ENCODE data around the gene FNBP1. TPM values are rescaled to one million over a fixed set of nuclear protein-coding genes. Genes with fewer than 3 reads are reported as not detected.

FNBP1 gene
- total RNA-seq, 2 donors from 2014 or later = 124 to 141 TPM

- Mint-ChIP-seq H3K27me3 (no peaks in the 10 kb centered on the region), H3K4me1 (ENCODE audit: low read depth in 2 of 2) (peaks cover 66 to 67% of the 10 kb centered on the region in 2 donors), H3K36me3 (no peaks in the 10 kb centered on the region), H3K9me3 (no peaks in the 10 kb centered on the region), H3K4me3 (peak overlapping the region; percentile 84), H3K27ac (peak overlapping the region; percentile 97 to 98)
- ATAC-seq (peak; percentile 67 to 74), DNase-seq (ENCODE audit: low spot score) (peak; percentile 96)
These were observed 157.3 kb downstream of the FNBP1 start for GRCh38 chr9:129885670-129886106.

GRCh38 chr9:129885018-129885669, 157.8 kb downstream of the FNBP1 start:
- H3K36me3 Mint-ChIP-seq = no peaks in the 10 kb centered on the region
- H3K4me3 Mint-ChIP-seq = peak overlapping the region; percentile 84
- DNase-seq (ENCODE audit: low spot score) = no peak
- H3K9me3 Mint-ChIP-seq = no peaks in the 10 kb centered on the region
- no peaks in the 10 kb centered on the region for H3K27me3 Mint-ChIP-seq
- peak; percentile 18 to 25 for ATAC-seq
- peaks cover 60 to 64% of the 10 kb centered on the region in 2 donors for H3K4me1 Mint-ChIP-seq (ENCODE audit: low read depth in 2 of 2)
- H3K27ac Mint-ChIP-seq = peak overlapping the region; percentile 97 to 98

GRCh38 chr9:129884220-129885017, 158.6 kb downstream of the FNBP1 start:
- Mint-ChIP-seq H3K27me3 (no peaks in the 10 kb centered on the region), H3K27ac (peak overlapping the region; percentile 97 to 98), H3K9me3 (no peaks in the 10 kb centered on the region), H3K36me3 (no peaks in the 10 kb centered on the region), H3K4me1 (ENCODE audit: low read depth in 2 of 2) (peaks cover 53 to 60% of the 10 kb centered on the region in 2 donors), H3K4me3 (peak overlapping the region; percentile 84)
- peak; percentile 96 for DNase-seq (ENCODE audit: low spot score)
- peak; percentile 78 to 82 for ATAC-seq

GRCh38 chr9:129881547-129882324, 161.3 kb downstream of the FNBP1 start:
- no peak overlapping the region for H3K4me3 Mint-ChIP-seq
- H3K4me1 Mint-ChIP-seq (ENCODE audit: low read depth in 2 of 2) = peaks cover 32 to 49% of the 10 kb centered on the region in 2 donors
- no peaks in the 10 kb centered on the region for H3K9me3 Mint-ChIP-seq
- DNase-seq (ENCODE audit: low spot score) = no peak
- no peaks in the 10 kb centered on the region for H3K36me3 Mint-ChIP-seq
- no peaks in the 10 kb centered on the region for H3K27me3 Mint-ChIP-seq
- H3K27ac Mint-ChIP-seq = peak overlapping the region in 1 of 2 donors; percentile 3
- no peak for ATAC-seq

GRCh38 chr9:129880654-129881546, 162.1 kb downstream of the FNBP1 start:
- no peaks in the 10 kb centered on the region for H3K36me3 Mint-ChIP-seq
- H3K27me3 Mint-ChIP-seq = no peaks in the 10 kb centered on the region
- no peaks in the 10 kb centered on the region for H3K9me3 Mint-ChIP-seq
- ATAC-seq = no peak
- H3K27ac Mint-ChIP-seq = no peak overlapping the region
- no peak for DNase-seq (ENCODE audit: low spot score)
- peaks cover 30 to 48% of the 10 kb centered on the region in 2 donors for H3K4me1 Mint-ChIP-seq (ENCODE audit: low read depth in 2 of 2)
- no peak overlapping the region for H3K4me3 Mint-ChIP-seq

GRCh38 chr9:129879991-129880653, 162.9 kb downstream of the FNBP1 start:
- no peak overlapping the region for H3K27ac Mint-ChIP-seq
- H3K27me3 Mint-ChIP-seq = no peaks in the 10 kb centered on the region
- DNase-seq (ENCODE audit: low spot score) (no peak), ATAC-seq (no peak)
- H3K9me3 Mint-ChIP-seq = no peaks in the 10 kb centered on the region
- H3K4me3 Mint-ChIP-seq = no peak overlapping the region
- H3K4me1 Mint-ChIP-seq (ENCODE audit: low read depth in 2 of 2) = peaks cover 24 to 43% of the 10 kb centered on the region in 2 donors
- H3K36me3 Mint-ChIP-seq = no peaks in the 10 kb centered on the region

- Mint-ChIP-seq H3K9me3 (no peaks in the 10 kb centered on the region), H3K4me3 (peak overlapping the region; percentile 27), H3K4me1 (ENCODE audit: low read depth in 2 of 2) (peaks cover 15 to 39% of the 10 kb centered on the region in 2 donors), H3K36me3 (no peaks in the 10 kb centered on the region), H3K27ac (no peak overlapping the region), H3K27me3 (no peaks in the 10 kb centered on the region)
- ATAC-seq = no peak
- DNase-seq (ENCODE audit: low spot score) = no peak
These were observed 163.8 kb downstream of the FNBP1 start for GRCh38 chr9:129879103-129879699.

- Mint-ChIP-seq H3K9me3 (no peaks in the 10 kb centered on the region), H3K4me1 (ENCODE audit: low read depth in 2 of 2) (peaks cover 9 to 38% of the 10 kb centered on the region in 2 donors), H3K4me3 (no peak overlapping the region), H3K27me3 (no peaks in the 10 kb centered on the region), H3K27ac (no peak overlapping the region), H3K36me3 (no peaks in the 10 kb centered on the region)
- no peak for DNase-seq (ENCODE audit: low spot score)
- no peak for ATAC-seq
These were observed 164.7 kb downstream of the FNBP1 start for GRCh38 chr9:129878291-129878690.

GRCh38 chr9:129876815-129877214, 166.2 kb downstream of the FNBP1 start:
- H3K4me1 Mint-ChIP-seq (ENCODE audit: low read depth in 2 of 2) = peaks cover 9 to 39% of the 10 kb centered on the region in 2 donors
- peak overlapping the region; percentile 62 for H3K4me3 Mint-ChIP-seq
- DNase-seq (ENCODE audit: low spot score) (no peak), ATAC-seq (peak; percentile 76 to 81)
- H3K27ac Mint-ChIP-seq = peak overlapping the region; percentile 71 to 87
- no peaks in the 10 kb centered on the region for H3K27me3 Mint-ChIP-seq
- H3K9me3 Mint-ChIP-seq = no peaks in the 10 kb centered on the region
- no peaks in the 10 kb centered on the region for H3K36me3 Mint-ChIP-seq

- no peaks in the 10 kb centered on the region for H3K27me3 Mint-ChIP-seq
- H3K27ac Mint-ChIP-seq = no peak overlapping the region
- H3K4me1 Mint-ChIP-seq (ENCODE audit: low read depth in 2 of 2) = peaks cover 11 to 37% of the 10 kb centered on the region in 2 donors
- DNase-seq (ENCODE audit: low spot score) = no peak
- no peaks in the 10 kb centered on the region for H3K9me3 Mint-ChIP-seq
- H3K4me3 Mint-ChIP-seq = no peak overlapping the region
- ATAC-seq = no peak
- no peaks in the 10 kb centered on the region for H3K36me3 Mint-ChIP-seq
These were observed 167.1 kb downstream of the FNBP1 start for GRCh38 chr9:129875687-129876395.

GRCh38 chr9:129875181-129875611, 167.8 kb downstream of the FNBP1 start:
- H3K36me3 Mint-ChIP-seq = no peaks in the 10 kb centered on the region
- H3K27me3 Mint-ChIP-seq = no peaks in the 10 kb centered on the region
- H3K4me1 Mint-ChIP-seq (ENCODE audit: low read depth in 2 of 2) = peaks cover 14 to 37% of the 10 kb centered on the region in 2 donors
- ATAC-seq = no peak
- no peaks in the 10 kb centered on the region for H3K9me3 Mint-ChIP-seq
- no peak overlapping the region for H3K27ac Mint-ChIP-seq
- H3K4me3 Mint-ChIP-seq = no peak overlapping the region
- no peak for DNase-seq (ENCODE audit: low spot score)
